ENCODE results near the gene COL16A1. TPM values are rescaled to one million over a fixed set of nuclear protein-coding genes. Genes with fewer than 3 reads are reported as not detected.

Gene COL16A1
- total and polyA plus RNA-seq, 2 of the 13 experiments (the other 11 are each of a cell fraction or from before 2014, with no cell fraction given): 4.3 to 12.2 TPM

GRCh38 chr1:31703431-31704270 is at the start of gene COL16A1 (continued):
- TF ChIP-seq PATZ1 (CRISPR knock-in tag; IDR thresholded peaks at IDR 0.05) (peak; percentile 84), ZNF768 (CRISPR knock-in tag; IDR thresholded peaks at IDR 0.05) (peak; percentile 100), RBFOX2 (IDR thresholded peaks at IDR 0.05; ENCODE audit: low read depth, low read length) (peak; percentile 50; the same call in 1 of the 2 replicates), BORCS8-MEF2B (CRISPR knock-in tag; IDR thresholded peaks at IDR 0.05) (no peak)

DNA sequence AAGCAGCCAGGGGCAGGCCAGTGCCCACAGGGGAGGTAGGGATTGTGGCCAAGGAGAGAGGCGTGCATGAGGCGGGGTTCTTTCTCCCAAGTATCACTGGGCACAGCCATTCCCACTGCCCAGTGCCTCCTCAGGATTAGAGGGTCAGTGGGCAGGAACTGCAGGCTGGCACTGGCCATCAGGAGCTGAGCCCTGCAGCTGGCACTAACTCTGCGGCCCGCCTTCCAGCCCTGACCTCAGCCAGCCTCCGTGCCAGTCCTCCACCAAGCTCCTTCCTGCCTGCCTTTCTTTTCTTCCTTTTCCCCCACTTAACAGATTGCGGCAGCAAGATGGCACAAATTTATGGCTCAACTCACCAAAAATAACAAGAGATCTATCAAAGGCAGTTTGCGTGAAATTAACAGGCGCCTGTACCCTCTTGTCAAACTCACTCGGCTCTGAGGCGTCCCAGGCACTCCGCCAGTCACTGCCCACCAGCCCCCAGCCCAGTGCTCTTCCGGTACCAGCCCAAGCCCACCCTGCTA is 49.2 kb upstream of the COL16A1 start:
- no peak overlapping the region for H3K27ac ChIP-seq (ENCODE audit: extremely low read length, insufficient read depth, low read length)
- in situ Hi-C loops (cut with HindIII; ENCODE audit: extremely low pct_ligation_motif_present, low pct_unique_long_range_greater_than_20kb) (no loop called here), intact Hi-C loops (cut with micrococcal nuclease; ENCODE audit: unreplicated experiment) (no loop called here)
- no peaks in the 10 kb centered on the region for H3K9me3 ChIP-seq (ENCODE audit: low read length)
- H3K9ac ChIP-seq (ENCODE audit: insufficient read depth, low read depth, low read length): no peak overlapping the region
- TF ChIP-seq CEBPG (CRISPR knock-in tag; IDR thresholded peaks at IDR 0.05): no peak
- H3K4me1 ChIP-seq (ENCODE audit: insufficient read depth, low read length): 0 out of 2 replicates have a peak, but pooled peaks cover 8% of the 10 kb centered on the region
- ChIA-PET POLR2A (no interaction called here), CTCF (ENCODE audit: low intra/inter-chr PET ratio, low total read pairs) (no interaction called here)
- H3K27me3 ChIP-seq (ENCODE audit: control insufficient read depth in 1 of 2, insufficient read depth in 2 of 2, low read length in 2 of 2): peaks cover 5 to 66% of the 10 kb centered on the region in 2 experiments
- DNase-seq (ENCODE audit: low spot score) (no peak), ATAC-seq (no peak), FAIRE-seq (no peak)
- no peaks in the 10 kb centered on the region for H4K20me1 ChIP-seq (ENCODE audit: insufficient read depth, low read length)
- no peaks in the 10 kb centered on the region for H3K79me2 ChIP-seq (ENCODE audit: insufficient read depth, low read length)
- BruUV-seq (replicated peaks): no TSS peak
- WGBS (ENCODE audit: low lambda C conversion rate): 39% methylated on average over 9 of the region's 12 CpGs
- no peaks in the 10 kb centered on the region for H3K36me3 ChIP-seq (replicated peaks in 1 of 2; ENCODE audit: control insufficient read depth in 1 of 2, insufficient read depth in 2 of 2, low read length in 2 of 2)
- no peak overlapping the region for H3K4me2 ChIP-seq (ENCODE audit: low read depth, low read length)
- H2AFZ ChIP-seq (ENCODE audit: low read length): no peak overlapping the region
- H3K4me3 ChIP-seq (replicated peaks in 1 of 3; ENCODE audit: insufficient read depth in 1 of 3, low read depth in 2 of 3, low read length in 3 of 3): no peak overlapping the region
